NCI-H748 (cell line): Measurements from ENCODE around the gene PARG.
"Not testable (repeated sequence)": the region's sequence is repeated elsewhere in the genome, so short reads cannot be mapped to it uniquely, and the experiment has no call there.

Experiments
- DNase-seq: peaks from one replicate; lab custom pipeline; 2025; ENCODE audit not compliant: unreplicated experiment; lab: John Stamatoyannopoulos, UW

The PARG gene

DNA sequence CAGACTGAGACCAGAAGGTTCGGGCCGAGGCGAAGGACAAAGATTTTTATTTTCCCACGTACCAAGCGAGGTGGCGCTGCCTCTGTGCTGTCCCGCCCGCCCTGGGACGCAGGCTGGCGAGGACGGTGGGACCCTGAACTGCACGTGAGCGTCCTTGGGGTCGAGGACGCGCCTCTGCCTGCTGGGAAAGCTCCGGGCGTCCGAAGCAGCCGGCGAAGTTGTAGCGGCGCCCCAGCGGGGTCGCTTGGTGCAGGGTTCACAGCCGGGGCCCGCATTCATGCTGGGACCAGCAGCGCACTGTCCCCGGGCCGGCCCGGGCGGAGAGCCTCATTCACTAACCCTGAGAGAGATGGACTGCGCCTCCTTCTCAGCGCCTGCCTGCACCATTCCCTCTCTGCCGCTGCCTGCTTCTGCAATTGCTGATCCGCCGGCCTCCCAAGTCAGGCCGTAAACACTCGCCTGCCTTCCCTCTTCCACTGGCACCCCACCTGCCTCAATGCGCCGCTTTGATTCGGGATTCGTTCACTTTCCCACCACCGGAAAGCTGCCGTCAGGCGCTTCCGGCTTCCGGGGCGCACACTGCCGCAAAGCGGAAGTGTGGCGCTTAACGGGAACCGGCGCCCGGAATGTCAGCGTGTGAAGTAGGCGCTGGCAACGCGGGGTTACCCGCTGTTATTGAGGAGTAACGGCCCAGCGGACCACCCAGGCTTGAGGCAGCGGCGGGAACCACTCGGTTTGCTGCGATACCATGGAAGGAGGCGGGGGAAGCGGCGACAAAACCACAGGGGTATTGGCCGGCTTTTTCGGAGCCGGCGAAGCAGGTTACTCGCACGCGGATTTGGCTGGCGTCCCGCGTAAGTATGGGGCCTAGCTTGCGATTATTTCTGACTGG, at the start of gene PARG, which contains the start of gene TIMM23B:
PARG (minus strand) TSS at position 581 of the 892 bp plus-strand sequence; CDS start at position 279, 302 bp downstream.
TIMM23B (plus strand) TSS at position 607 of the 892 bp plus-strand sequence; CDS start at position 749, 142 bp downstream.
- peak; percentile 79 for DNase-seq

DNA sequence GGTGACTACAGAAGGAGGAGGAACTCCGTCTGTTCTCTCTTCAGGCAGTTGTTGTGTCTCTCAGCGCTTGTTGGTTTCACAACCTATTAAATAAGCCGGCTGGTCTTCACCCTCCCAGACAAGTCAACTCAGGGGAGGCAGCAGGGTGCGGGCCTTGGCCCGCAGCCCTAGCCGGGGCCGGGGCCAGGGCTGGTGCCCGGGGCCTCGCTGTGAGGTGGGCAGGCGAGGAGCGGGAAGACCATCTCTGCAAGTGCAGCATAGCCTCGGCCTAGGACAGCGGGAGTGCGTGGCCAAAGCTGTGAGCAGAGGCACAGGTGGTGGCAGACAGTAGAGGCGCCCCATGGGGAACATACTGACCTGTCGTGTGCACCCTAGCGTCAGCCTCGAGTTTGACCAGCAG, 46.5 kb upstream of the PARG start, which contains the start of gene AGAP6:
AGAP6 (plus strand) TSS at position 31 of the 400 bp plus-strand sequence; CDS start at position 341, 310 bp downstream.
- not testable (repeated sequence) for DNase-seq

DNA sequence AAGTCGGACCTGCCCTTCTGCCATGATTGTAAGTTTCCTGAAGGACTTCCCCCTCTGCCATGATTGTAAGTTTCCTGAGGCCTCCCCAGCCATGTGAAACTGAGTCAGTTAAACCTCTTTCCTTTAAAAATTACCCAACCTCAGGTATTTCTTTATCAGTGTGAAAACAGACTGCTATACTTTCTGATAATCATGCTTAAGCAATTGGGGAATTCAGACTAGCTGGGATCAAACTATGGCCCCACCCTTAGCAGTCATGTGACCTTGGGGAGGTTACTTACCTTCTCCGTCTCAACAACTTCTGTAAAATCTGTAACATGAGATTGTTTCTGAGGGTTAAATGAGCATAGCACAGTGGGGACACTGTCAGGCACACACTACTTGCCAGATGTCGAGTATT, 45.4 kb upstream of the PARG start:
- not testable (repeated sequence) for DNase-seq

DNA sequence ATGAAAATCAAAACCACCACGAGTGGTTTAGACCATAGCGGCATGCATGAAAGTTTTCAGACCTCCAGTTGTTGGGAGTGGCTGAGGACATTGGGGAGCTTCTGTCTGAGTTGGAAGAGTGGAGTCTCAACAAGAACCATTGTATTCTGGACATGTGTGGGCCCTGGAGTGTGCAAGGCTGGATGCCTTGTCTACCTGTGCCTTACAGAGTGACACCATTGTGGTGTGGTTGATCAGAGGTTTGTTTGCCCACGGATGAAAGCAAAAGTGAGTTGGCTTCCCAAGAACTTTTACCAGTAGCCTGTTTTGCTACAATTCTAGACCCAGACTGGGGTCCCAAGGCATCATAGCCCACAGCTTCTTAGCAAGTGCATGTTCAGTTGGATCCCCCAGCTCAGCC, 35.9 kb upstream of the PARG start:
- DNase-seq: not testable (repeated sequence)

DNA sequence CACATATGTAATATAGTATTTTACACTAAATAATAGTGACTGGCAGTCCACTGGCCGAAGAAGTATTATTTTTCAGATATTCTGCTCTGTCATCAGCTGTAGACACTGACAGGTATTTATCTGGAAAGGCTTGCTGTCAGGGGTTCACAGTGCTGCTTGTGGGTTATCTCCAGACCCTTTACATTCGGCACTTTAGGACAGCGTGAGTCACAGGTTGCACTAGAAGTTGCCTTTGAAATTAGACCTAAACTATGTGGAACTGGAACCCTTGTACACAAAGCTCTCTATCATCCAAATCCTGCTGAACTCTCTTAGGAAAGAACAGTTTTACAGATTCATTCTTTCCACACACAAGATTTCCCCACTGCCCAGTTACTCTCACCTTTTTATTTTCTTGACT, 30.3 kb upstream of the PARG start:
- not testable (repeated sequence) for DNase-seq

DNA sequence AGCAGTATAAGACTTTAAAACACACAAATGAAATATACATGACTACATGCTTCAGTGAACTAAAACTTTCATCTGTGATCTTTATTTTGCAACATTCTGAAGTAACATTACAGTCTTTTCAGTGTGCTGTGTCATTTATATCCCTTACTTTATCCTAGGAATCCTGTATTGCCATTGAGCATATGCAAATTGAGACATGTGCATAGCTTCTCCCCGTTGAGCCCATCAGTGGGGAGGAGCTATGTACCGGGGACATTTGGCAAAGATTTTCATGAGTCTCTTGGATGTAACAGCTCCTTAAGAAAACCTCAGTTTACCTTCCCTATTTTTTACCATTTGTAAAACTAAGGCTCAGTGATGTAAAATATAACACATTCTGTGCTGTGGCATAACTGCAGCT, 29.6 kb upstream of the PARG start:
- DNase-seq: not testable (repeated sequence)

DNA sequence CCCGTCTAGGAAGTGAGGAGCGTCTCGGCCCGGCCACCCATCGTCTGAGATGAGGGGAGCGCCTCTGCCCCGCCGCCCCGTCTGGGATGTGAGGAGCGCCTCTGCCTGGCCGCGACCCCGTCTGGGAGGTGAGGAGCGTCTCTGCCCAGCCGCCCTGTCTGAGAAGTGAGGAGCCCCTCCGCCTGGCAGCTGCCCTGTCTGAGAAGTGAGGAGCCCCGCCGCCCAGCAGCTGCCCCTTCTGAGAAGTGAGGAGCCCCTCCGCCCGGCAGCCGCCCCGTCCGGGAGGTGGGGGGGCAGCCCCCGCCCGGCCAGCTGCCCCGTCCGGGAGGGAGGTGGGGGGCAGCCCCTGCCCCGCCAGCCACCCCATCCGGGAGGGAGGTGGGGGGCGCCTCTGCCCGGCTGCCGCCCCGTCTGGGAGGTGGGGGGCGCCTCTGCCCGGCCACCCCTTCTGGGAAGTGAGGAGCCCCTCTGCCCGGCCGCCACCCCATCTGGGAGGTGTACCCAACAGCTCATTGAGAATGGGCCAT, 28.6 kb upstream of the PARG start:
- not testable (repeated sequence) for DNase-seq

DNA sequence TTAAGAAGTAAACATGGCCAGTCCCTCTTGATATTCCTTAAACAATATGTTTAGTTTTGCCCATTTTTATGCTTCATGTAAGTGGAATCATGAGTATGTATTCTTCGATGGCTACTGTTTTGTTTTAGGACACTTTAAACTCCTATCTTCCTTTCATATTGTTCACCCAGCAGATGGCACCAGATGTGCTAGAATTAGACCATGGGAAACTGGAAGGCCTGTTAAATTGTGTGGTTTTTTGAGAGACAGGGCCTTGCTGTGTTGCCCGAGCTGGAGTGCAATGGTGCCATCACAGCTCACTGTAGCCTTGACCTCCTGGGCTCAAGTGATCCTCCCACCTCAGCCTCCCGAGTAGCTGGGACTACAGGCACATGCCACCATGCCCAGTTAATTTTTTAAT, 11.3 kb upstream of the PARG start:
- peak; percentile 0 for DNase-seq

DNA sequence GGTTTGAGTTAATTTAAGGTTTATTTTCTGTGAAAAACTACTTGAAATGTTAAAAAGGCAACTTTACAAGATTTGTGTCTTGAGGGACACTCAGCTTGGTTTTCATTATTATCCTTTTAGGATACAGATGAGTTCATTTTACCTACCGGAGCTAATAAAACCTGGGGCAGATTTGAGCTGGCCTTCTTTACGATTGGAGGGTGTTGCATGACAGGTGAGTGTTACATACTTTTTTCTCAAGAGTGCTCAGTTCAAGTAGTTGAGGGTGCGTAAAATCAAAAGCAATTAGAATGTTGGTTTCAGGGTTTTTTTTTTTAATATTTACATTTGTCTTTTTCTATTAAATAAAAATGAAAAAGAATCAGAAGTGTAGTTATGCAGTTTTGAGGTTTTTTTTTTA, 10.2 kb upstream of the PARG start:
- not testable (repeated sequence) for DNase-seq

DNA sequence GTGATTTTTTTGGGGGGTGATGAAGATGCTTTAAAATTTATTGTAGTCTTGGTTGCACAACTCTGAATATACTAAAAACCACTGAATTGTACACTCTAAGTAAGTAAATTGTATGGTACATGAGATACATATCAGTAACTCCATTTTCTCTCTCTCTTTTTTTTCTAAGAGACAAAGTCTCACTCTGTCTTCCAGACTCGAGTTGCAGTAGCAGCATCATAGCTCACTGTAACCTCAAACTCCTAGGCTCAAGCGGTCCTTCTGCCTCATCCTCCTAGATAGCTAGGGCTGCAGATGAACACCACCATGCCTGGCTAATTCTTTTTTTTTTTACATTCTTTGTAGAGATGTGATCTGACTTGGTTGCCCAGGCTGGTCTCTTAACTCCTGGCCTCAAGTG, 6.9 kb upstream of the PARG start:
- not testable (repeated sequence) for DNase-seq

DNA sequence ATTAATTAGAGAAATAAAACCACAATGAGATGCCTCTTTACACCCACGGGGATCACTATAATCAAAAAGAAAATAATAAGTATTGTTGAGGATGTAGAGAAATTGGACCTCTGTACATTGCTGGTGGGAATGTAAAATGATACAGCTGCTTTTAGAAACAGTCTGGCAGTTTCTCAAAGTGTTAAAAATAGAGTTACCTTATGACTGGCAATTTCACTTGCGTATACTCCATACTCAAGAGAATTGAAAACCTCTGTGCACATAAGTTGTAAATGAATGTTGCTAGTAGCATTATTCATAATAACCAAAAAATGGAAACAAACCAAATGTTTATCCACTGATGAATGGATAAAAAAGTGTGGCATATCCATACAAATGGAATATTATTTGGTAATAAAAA, 6.3 kb upstream of the PARG start:
- DNase-seq: not testable (repeated sequence)

DNA sequence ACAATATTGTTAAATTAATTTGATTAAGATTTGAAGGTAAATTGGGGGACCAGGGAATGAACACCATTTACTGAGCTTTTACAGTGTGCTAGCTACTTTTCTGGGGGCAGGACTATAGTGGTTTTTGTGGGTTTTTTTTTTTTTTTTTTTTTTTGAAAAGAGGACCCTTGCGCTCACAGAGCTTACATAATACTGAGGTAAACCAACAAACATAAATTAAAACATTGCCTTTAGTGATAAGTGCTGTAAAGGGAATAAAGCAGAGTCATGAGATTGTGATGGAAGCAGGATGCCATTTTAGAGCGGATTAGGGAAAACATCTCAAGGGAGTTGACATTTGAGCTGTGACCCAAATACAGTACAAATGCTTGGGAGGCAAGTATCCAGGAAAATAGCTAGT, 1.8 kb upstream of the PARG start:
- DNase-seq: not testable (repeated sequence)

DNA sequence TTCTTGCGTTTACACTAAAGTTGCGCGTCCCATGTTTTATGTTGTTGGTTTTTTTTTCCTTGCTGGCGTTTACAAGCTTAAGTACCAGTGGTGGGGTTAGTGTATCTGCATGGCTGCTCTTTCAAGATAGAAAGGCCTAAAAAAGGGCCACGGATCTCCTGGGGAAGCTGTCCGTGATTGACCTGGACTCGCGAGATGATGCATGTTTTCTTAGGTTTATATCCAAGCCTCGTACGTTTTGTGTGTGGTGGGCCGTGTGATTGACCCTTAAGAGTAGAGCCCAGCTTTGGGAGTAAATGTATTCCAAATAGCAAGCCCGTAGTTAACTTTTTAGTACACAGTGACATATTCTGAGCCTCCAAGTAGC, 495 bp upstream of the PARG start:
- peak; percentile 11 for DNase-seq

DNA sequence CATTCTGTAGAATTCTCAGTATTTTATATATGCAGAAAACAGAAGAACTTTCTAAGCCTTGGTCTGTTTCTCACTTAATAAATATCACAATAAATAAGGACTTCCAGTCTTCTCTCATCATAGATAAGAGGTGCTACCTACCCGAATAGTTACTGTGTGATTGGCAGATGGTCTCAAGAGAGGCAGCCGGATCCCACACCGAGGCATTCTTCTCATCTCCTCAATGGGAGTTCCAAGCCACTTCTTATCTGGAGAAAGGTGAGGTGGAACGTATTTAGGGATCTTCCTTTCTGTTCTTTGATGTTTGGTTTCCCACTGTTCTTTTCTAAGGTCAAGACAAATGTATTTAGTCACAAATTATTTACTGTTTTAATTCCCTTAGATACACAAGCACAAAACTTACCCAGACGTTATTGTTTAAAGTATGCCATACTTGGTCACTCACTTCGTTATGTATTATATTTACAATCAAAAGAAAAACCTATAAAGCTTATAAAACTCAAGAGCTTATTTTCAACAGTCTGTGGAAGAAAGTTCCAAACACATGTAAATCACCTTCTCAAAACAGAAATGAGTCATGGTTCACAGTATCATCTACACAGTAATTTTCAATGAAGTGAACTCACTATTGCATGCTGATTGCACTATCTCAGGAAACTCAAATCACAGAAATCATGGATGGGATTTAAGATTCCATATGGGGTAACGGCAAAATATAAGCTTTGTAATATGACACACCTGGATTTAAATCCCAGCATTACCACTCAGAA, 9.7 kb downstream of the PARG start:
- DNase-seq: not testable (repeated sequence)

DNA sequence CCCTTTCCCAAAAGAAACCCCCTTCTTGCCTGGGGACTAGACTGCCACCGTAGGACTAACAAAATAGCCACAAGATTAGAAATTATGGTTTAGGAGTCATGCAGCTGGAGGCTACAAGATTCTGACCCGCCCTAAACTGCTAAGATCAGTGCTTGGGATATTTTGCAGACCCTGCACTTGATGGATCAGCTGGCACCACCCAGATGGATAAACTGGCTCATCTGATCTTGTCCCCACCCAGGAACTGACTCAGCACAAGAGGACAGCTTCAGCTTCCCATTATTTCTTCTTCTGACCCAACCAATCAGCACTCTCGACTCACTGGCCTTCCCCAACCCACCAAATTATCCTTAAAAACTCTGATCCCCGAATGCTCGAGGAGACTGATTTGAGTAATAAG, 10.6 kb downstream of the PARG start:
- DNase-seq: not testable (repeated sequence)

DNA sequence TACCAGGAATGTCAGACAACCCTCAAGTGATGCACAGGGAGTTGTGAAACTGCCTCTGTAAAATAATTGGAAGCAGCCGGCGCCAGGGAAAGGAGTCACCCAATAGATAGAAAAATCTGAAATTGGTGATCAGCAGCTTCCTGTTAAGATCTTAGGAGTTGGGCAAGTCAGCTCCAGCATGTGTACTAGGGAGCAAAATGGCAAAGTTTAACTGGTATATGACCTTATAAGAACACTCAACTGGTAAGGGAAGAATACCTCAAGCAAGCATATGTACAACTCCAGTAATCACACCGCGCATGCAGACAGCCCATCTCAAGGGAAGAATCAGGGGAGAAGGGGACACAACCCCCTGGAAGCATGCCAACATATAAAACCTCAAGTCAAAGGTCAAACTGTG, 18.3 kb downstream of the PARG start:
- DNase-seq: not testable (repeated sequence)

DNA sequence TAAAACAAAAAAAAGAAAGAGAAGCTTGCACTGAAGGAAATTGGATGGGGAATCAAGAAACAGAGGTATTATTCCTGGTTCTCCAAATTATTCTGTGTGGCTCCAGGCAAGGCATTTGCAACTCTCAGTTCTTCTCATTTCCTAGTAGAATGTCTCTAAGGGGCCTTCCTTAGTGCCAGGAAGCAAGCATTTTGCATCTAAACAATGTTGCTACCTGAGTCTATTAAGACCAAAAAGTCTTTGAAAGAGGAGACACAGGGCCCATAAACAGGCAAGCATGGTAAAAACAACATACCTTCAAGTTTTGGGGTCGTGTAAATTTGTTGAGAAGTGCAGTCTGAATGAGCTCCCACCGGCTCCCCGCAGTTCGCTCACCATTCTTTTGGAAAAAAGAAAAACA, 19.8 kb downstream of the PARG start:
- DNase-seq: not testable (repeated sequence)

DNA sequence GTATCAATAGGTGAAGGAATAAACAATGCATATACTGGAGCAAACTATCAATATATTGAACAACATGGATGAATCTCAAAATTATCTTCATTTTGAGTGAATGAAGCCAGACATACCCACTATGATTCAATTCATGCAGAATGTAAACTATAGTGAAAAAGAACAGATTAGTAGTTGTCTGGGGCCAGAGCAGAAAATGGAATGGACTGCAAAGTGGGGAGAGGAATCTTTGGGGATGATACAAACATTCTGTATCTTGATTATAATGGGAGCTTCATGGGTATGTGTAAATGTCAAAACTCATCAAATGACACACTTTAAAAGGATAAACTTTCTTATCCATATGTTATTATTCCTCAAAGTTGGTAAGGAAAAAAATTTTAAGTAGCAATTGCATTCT, 23.9 kb downstream of the PARG start:
- DNase-seq: not testable (repeated sequence)

DNA sequence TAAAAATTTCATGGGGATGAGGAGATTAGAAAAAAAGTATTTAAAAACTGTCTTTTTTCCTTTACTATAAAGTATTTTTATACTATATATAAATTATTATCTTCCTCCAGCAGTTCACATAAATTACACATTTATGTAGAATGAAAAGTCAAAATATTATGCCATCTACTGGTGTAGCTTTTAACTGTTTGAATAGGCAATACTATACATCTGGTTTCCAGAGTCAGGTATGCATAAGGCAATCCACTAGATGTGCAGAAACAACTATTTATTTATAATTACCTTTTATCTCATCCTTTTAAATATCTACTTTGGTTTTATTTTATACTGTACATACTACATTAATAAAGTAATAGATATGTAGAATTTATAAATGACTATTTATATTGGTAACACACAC, 25.4 kb downstream of the PARG start:
- not testable (repeated sequence) for DNase-seq

DNA sequence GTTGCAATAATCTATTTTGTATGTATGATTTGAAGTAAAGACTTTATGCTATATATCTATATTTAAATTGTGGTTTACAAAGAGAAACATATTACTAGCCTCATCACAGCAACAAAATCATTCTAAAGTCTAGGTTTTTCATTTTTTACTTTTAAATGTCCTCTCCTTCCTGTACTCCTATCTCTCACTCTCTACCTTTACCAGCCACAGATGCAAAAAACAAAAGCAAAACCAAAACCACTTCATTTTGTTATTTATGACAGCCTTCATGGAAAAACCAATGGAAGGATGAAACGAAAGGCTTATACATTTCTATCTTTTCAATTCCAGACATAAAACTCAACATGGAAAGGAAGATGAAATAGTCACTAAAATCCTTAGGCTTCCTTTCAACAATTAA, 31.5 kb downstream of the PARG start:
- DNase-seq: not testable (repeated sequence)

DNA sequence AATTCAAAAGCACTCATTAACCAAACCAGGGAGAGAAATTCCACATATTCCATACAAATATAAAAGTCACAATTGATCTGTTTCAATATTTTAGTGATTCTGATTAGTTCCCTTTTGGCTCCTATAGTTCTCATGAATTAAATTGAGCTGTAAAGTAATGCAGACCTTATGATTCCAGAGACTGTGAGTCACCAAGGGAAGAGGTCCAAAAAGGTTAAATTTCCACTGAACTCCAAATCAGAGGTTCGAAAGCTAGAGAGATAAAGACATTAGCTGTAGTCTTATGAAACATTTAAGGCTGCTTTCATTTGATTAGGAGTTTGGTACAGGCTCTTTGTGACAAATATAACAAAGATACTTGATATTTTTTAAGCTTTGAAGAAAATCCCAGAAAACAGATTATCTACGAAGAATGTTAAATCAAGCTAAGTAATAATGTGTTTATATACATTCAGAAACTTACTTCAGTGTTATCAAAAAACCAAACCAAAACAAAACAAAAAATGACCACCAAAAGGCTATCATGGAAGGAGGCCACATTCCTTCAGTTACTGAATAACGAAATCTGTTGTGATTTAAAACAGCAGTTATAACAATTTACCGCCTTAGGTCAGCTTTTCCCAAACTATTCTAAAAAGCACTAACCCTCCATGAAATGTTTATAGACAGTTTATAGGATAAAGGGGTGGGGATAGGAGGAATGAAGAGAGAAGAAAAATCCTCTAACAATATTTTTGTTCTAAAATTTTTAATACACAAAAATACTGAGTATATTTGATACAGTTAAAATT, 33.3 kb downstream of the PARG start:
- DNase-seq: not testable (repeated sequence)
